Measurements from ENCODE around the gene TLR7. TPM values are rescaled to one million over a fixed set of nuclear protein-coding genes. Genes with fewer than 3 reads are reported as not detected.

Gene TLR7
- total RNA-seq, result under 1 TPM; 0.14 to 0.73 (median 0.55) TPM
- total RNA-seq (2013), result 9.1 TPM

DNA sequence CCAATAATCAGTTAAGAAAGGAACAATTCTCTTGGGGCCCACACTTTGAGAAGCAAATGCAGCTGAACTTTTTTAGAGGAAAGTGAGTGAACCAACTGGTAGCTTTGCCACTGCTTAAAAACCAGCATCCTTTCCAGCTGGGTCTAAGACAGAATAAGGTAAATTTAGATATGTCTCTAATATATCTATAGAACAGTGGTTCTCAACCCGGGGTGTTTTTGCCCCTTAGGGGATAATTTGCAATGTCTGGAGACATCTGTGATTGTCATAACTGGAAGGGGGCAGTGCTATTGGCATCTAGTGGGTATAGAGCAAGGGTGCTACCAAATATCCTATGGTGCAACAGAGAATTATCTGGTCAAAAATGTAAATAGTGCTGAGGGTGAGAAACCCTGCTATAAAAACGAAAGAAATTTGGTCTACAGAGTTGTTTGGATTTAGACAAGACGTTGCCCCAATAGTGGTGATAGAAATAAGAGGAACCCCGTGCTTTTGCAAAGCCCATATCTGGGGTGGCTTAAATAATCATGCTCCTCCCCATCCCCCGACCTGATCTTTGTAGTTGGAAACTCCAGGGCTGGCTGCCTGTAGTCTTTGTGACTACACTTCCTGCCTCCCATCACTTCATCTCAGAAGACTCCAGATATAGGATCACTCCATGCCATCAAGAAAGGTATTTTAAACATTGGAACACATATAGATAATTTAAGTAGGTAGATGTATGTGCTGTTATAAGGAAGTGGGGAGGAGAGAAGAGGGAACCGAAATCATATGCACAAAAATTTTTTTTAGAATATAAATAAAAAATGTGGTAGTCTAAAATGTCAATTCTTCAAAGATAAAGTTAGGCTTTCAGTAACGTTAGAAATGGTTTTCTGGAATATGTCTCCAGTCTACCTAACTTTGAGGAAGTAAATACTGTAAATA, at the start of gene TLR7:
Gene TLR7, plus strand, starts transcription at position 622 of the 927 bp plus-strand sequence. CDS start 507 bp downstream, outside the sequence.
- H3K36me3 ChIP-seq (ENCODE audit: control insufficient read depth, insufficient read depth, low read length), result no peaks in the 10 kb centered on the region
- DNase-seq (no peak), ATAC-seq (no peak)
- Mint-ChIP-seq H3K4me3 (no peak within 1 kb of the TSS), H3K36me3 (no peaks in the 10 kb centered on the region), H3K9me3 (no peaks in the 10 kb centered on the region), H3K4me1 (no peaks in the 10 kb centered on the region), H3K27me3 (ENCODE audit: low read depth in 2 of 2) (peaks cover 0 to 11% of the 10 kb centered on the region in 2 donors), H3K27ac (no peak within 1 kb of the TSS)
- TF ChIP-seq, protein P1, sequence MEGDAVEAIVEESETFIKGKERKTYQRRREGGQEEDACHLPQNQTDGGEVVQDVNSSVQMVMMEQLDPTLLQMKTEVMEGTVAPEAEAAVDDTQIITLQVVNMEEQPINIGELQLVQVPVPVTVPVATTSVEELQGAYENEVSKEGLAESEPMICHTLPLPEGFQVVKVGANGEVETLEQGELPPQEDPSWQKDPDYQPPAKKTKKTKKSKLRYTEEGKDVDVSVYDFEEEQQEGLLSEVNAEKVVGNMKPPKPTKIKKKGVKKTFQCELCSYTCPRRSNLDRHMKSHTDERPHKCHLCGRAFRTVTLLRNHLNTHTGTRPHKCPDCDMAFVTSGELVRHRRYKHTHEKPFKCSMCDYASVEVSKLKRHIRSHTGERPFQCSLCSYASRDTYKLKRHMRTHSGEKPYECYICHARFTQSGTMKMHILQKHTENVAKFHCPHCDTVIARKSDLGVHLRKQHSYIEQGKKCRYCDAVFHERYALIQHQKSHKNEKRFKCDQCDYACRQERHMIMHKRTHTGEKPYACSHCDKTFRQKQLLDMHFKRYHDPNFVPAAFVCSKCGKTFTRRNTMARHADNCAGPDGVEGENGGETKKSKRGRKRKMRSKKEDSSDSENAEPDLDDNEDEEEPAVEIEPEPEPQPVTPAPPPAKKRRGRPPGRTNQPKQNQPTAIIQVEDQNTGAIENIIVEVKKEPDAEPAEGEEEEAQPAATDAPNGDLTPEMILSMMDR (IDR thresholded peaks at IDR 0.05), result no peak
- WGBS (ENCODE audit: insufficient coverage), result 50% methylated on average over 3 of the region's 7 CpGs
- intact Hi-C loops (cut with micrococcal nuclease), result no loop called here
- H3K4me3 ChIP-seq (ENCODE audit: low read length), result peak within 1 kb of the TSS; percentile 23
- H3K27ac ChIP-seq (ENCODE audit: low read length), result peak within 1 kb of the TSS; percentile 20
- H3K27me3 ChIP-seq (ENCODE audit: control insufficient read depth, insufficient read depth, low read length), result no peaks in the 10 kb centered on the region
- no peaks in the 10 kb centered on the region for H3K9me3 ChIP-seq (ENCODE audit: control insufficient read depth, insufficient read depth, low read length)
- H3K4me1 ChIP-seq (ENCODE audit: control insufficient read depth, insufficient read depth, low read length), result no peaks in the 10 kb centered on the region

DNA sequence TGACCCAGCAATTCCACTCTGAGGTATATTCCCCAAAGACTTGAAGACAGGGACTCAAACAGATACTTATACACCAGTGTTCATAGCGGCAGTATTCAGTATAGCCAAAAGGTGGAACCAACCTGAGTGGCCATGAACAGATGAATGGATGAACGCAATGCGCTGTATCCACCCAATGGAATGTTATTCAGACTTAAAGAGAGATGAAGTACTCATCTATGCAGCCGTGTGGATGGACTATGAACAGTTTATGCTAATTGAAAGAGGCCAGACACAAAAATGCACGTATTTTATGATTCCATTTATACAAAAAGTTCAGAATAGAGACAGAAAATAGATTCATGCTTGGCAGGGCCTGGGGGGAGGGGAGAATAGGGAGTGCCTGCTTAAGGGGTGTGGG, 49.3 kb upstream of the TLR7 start:
- no peaks in the 10 kb centered on the region for H3K36me3 Mint-ChIP-seq

DNA sequence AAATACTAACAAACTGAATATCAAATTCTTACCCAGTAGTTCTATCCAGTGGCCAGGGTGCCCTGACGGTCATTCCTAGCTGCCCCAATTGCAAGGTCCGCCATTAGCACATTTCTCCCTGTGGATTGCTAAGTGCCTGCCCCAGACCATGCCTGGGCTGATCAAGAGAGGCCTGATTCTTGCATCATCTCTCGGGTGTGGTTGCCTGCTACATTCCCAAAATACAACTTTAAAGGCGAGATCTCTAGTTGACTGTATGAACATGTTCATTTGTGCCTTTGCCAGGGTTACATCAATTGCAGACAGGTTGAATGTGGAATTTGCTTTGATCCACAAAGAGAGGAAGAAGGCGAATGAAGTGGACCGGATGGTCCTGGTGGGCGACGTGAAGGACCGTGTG, 47.6 kb upstream of the TLR7 start:
- DNase-seq, result no peak
- Histone ChIP-seq H3K27ac (ENCODE audit: low read length) (no peak overlapping the region), H3K9me3 (ENCODE audit: control insufficient read depth, insufficient read depth, low read length) (no peaks in the 10 kb centered on the region), H3K27me3 (ENCODE audit: control insufficient read depth, insufficient read depth, low read length) (no peaks in the 10 kb centered on the region), H3K4me1 (ENCODE audit: control insufficient read depth, insufficient read depth, low read length) (no peaks in the 10 kb centered on the region), H3K36me3 (ENCODE audit: control insufficient read depth, insufficient read depth, low read length) (peaks cover 7% of the 10 kb centered on the region), H3K4me3 (ENCODE audit: low read length) (no peak overlapping the region)
- H3K4me3 Mint-ChIP-seq, result no peak overlapping the region
- H3K27me3 Mint-ChIP-seq (ENCODE audit: low read depth in 2 of 2), result no peaks in the 10 kb centered on the region
- no peak for ATAC-seq
- TF ChIP-seq, protein P1 (IDR thresholded peaks at IDR 0.05), result no peak
- no peaks in the 10 kb centered on the region for H3K36me3 Mint-ChIP-seq
- H3K9me3 Mint-ChIP-seq, result no peaks in the 10 kb centered on the region
- no peak overlapping the region for H3K27ac Mint-ChIP-seq
- H3K4me1 Mint-ChIP-seq, result peaks cover 0 to 5% of the 10 kb centered on the region in 2 donors
- WGBS (ENCODE audit: insufficient coverage), result 98% methylated on average over 8 of the region's 9 CpGs
- intact Hi-C loops (cut with micrococcal nuclease), result loop anchor here (10.0 kb wide), 1 partner anchor 1216 kb away; no protein-coding TSS in a partner anchor

More for the DNA sequence above, 49.3 kb upstream of the TLR7 start:
- Mint-ChIP-seq H3K4me3 (no peak overlapping the region), H3K4me1 (peaks cover 0 to 5% of the 10 kb centered on the region in 2 donors), H3K27ac (no peak overlapping the region), H3K27me3 (ENCODE audit: low read depth in 2 of 2) (no peaks in the 10 kb centered on the region), H3K9me3 (no peaks in the 10 kb centered on the region)
- WGBS (ENCODE audit: insufficient coverage), result 78% methylated on average over 5 of the region's 5 CpGs
- no peak for ATAC-seq
- Histone ChIP-seq H3K9me3 (ENCODE audit: control insufficient read depth, insufficient read depth, low read length) (no peaks in the 10 kb centered on the region), H3K4me1 (ENCODE audit: control insufficient read depth, insufficient read depth, low read length) (no peaks in the 10 kb centered on the region), H3K36me3 (ENCODE audit: control insufficient read depth, insufficient read depth, low read length) (peaks cover 7% of the 10 kb centered on the region), H3K27me3 (ENCODE audit: control insufficient read depth, insufficient read depth, low read length) (no peaks in the 10 kb centered on the region), H3K4me3 (ENCODE audit: low read length) (no peak overlapping the region), H3K27ac (ENCODE audit: low read length) (no peak overlapping the region)
- intact Hi-C loops (cut with micrococcal nuclease), result loop anchor here (10.0 kb wide), 1 partner anchor 1217 kb away; no protein-coding TSS in a partner anchor
- DNase-seq, result no peak
- TF ChIP-seq, protein P1 (IDR thresholded peaks at IDR 0.05), result no peak

Measured in natural killer cell (primary cell).